ENCODE data around the gene OR5L1. TPM values are rescaled to one million over a fixed set of nuclear protein-coding genes. Genes with fewer than 3 reads are reported as not detected.

OR5L1 gene
- total RNA-seq, 4 donors from 2014 or later, result not detected

- Histone ChIP-seq H3K36me3 (no peaks in the 10 kb centered on the region), H3K27me3 (no peaks in the 10 kb centered on the region), H3K4me3 (no peak within 1 kb of the TSS), H3K9me3 (no peaks in the 10 kb centered on the region), H3K27ac (no peak within 1 kb of the TSS), H3K4me1 (no peaks in the 10 kb centered on the region)
- DNase-seq (ENCODE audit: low spot score in 2 of 2), result no peak
- TF ChIP-seq POLR2A (IDR thresholded peaks at IDR 0.05) (no peak), CTCF (IDR thresholded peaks at IDR 0.05) (no peak), EP300 (IDR thresholded peaks at IDR 0.05) (no peak)
- 85% methylated on average over 5 of the region's 5 CpGs for WGBS
Observed at GRCh38 chr11:55819330-55819729, 8.2 kb downstream of the OR5L1 start, which contains the start of gene OR5D18. OR5D18 (plus strand) TSS chr11:55819630; CDS start chr11:55819630, 0 bp downstream.

- H3K36me3 ChIP-seq, result no peaks in the 10 kb centered on the region
- H3K4me3 ChIP-seq, result no peak within 1 kb of the TSS
- no peak for DNase-seq (ENCODE audit: low spot score in 2 of 2)
- H3K4me1 ChIP-seq, result no peaks in the 10 kb centered on the region
- no peaks in the 10 kb centered on the region for H3K9me3 ChIP-seq
- no peak within 1 kb of the TSS for H3K27ac ChIP-seq
- no peaks in the 10 kb centered on the region for H3K27me3 ChIP-seq
- TF ChIP-seq CTCF (IDR thresholded peaks at IDR 0.05) (no peak), EP300 (IDR thresholded peaks at IDR 0.05) (no peak), POLR2A (IDR thresholded peaks at IDR 0.05) (no peak), POLR2AphosphoS5 (IDR thresholded peaks at IDR 0.05) (no peak)
Observed at GRCh38 chr11:55826919-55827318, 15.8 kb downstream of the OR5L1 start, which contains the start of gene OR5L2. OR5L2 (plus strand) TSS chr11:55827219; CDS start chr11:55827219, 0 bp downstream.

GRCh38 chr11:55838452-55838851 is 27.3 kb downstream of the OR5L1 start, which contains the start of gene OR5D16:
OR5D16 (plus strand) TSS chr11:55838752; CDS start chr11:55838752, 0 bp downstream.
- no peak within 1 kb of the TSS for H3K27ac ChIP-seq
- H3K4me1 ChIP-seq, result no peaks in the 10 kb centered on the region
- no peaks in the 10 kb centered on the region for H3K9me3 ChIP-seq
- DNase-seq (ENCODE audit: low spot score in 2 of 2), result no peak
- no peak within 1 kb of the TSS for H3K4me3 ChIP-seq
- no peak for TF ChIP-seq POLR2AphosphoS5 (IDR thresholded peaks at IDR 0.05)
- no peak for TF ChIP-seq POLR2A (IDR thresholded peaks at IDR 0.05)
- no peak for TF ChIP-seq EP300 (IDR thresholded peaks at IDR 0.05)
- no peak for TF ChIP-seq CTCF (IDR thresholded peaks at IDR 0.05)
- 39% methylated on average over 3 of the region's 3 CpGs for whole genome bisulfite sequencing
- no peaks in the 10 kb centered on the region for H3K36me3 ChIP-seq
- H3K27me3 ChIP-seq, result no peaks in the 10 kb centered on the region

DNA sequence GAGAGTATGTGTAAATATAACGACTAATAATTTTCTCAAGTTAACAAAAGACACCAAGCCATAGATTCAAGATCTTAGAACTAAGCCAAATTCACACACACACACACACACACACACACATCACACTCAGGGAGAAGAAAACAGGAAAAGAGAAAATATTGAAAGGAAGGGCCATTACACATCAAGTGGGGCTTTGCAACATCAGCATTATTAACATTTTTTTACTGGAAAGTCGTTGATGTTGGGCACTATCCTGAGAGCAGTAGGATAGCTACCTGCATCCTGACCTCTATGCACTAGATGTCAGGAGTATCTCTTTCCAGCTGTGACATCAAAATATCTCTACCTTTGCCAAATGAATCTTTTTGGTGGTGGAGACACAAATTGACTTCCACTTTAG is 36.3 kb downstream of the OR5L1 start:
- no peaks in the 10 kb centered on the region for H3K36me3 ChIP-seq
- H3K4me3 ChIP-seq, result no peak overlapping the region
- H3K27me3 ChIP-seq, result no peaks in the 10 kb centered on the region
- H3K4me1 ChIP-seq, result no peaks in the 10 kb centered on the region
- WGBS, result 42% methylated on average over 2 of the region's 2 CpGs
- DNase-seq (ENCODE audit: low spot score in 2 of 2), result no peak
- no peak overlapping the region for H3K27ac ChIP-seq
- peaks cover 5% of the 10 kb centered on the region for H3K9me3 ChIP-seq
- TF ChIP-seq POLR2A (IDR thresholded peaks at IDR 0.05) (no peak), POLR2AphosphoS5 (IDR thresholded peaks at IDR 0.05) (no peak), CTCF (IDR thresholded peaks at IDR 0.05) (no peak), EP300 (IDR thresholded peaks at IDR 0.05) (no peak)

DNA sequence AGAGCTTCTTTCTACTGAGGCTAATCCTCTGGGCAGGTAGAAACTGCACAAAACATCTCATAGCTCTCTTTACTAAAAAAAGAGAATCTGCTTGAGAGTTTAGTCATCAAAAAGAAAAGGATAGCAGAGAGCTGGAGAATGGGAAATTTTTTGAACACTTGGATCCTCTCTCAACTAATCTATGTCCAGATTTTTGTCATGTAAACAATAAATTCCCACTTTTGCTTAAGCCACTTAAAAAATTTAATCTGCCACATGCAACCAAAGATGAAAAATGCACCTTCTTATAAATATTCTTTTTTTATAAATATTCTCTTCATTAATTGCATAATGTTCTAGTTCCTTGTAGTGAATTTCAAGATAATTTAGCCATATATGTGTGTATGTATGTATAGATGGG is 37.9 kb downstream of the OR5L1 start:
- TF ChIP-seq EP300 (IDR thresholded peaks at IDR 0.05) (no peak), POLR2A (IDR thresholded peaks at IDR 0.05) (no peak)
- H3K4me3 ChIP-seq, result no peak overlapping the region
- H3K27ac ChIP-seq, result no peak overlapping the region

GRCh38 chr11:55852141-55852540 is 41.0 kb downstream of the OR5L1 start:
- Histone ChIP-seq H3K9me3 (no peaks in the 10 kb centered on the region), H3K36me3 (no peaks in the 10 kb centered on the region), H3K4me3 (no peak overlapping the region), H3K27me3 (no peaks in the 10 kb centered on the region), H3K4me1 (no peaks in the 10 kb centered on the region), H3K27ac (no peak overlapping the region)
- no peak for DNase-seq (ENCODE audit: low spot score in 2 of 2)
- 73% methylated on average over 1 of the region's 1 CpG for WGBS
- no peak for TF ChIP-seq POLR2AphosphoS5 (IDR thresholded peaks at IDR 0.05)
- TF ChIP-seq CTCF (IDR thresholded peaks at IDR 0.05), result no peak
- no peak for TF ChIP-seq POLR2A (IDR thresholded peaks at IDR 0.05)
- TF ChIP-seq EP300 (IDR thresholded peaks at IDR 0.05), result no peak

More for the DNA sequence above, 37.9 kb downstream of the OR5L1 start:
- Histone ChIP-seq H3K27me3 (no peaks in the 10 kb centered on the region), H3K9me3 (peaks cover 5% of the 10 kb centered on the region), H3K36me3 (no peaks in the 10 kb centered on the region), H3K4me1 (no peaks in the 10 kb centered on the region)
- DNase-seq (ENCODE audit: low spot score in 2 of 2), result no peak

All from suprapubic skin (tissue), 4 donors.